Ectodermal cell (in vitro differentiated cells): Measurements from ENCODE around the gene CREG2.

ENCODE experiments used
- H3K27ac ChIP-seq: 2 replicates; pipeline ENCODE4 v1.7.0; 2013; ENCODE audit warnings: mild to moderate bottlenecking, low read depth, low read length; ENCODE audit not compliant: insufficient read depth, poor library complexity, severe bottlenecking
- H3K27me3 ChIP-seq: 2 replicates; pipeline ENCODE4 v1.7.0; 2013; ENCODE audit warnings: mild to moderate bottlenecking, low read length; ENCODE audit not compliant: insufficient read depth, control insufficient read depth, poor library complexity, severe bottlenecking
- H3K36me3 ChIP-seq: one replicate; pipeline ENCODE4 v1.7.0; 2013; ENCODE audit warnings: low read length; ENCODE audit not compliant: control insufficient read depth, insufficient read depth
- H3K4me1 ChIP-seq: one replicate; pipeline ENCODE4 v1.7.0; 2013; ENCODE audit warnings: low read length; ENCODE audit not compliant: control insufficient read depth, insufficient read depth
- H3K4me3 ChIP-seq: 2 replicates; pipeline ENCODE4 v1.7.0; 2013; ENCODE audit warnings: low read depth, low read length, control low read depth; ENCODE audit not compliant: insufficient read depth
- H3K9me3 ChIP-seq: 2 replicates; pipeline ENCODE4 v1.7.0; 2013; ENCODE audit warnings: mild to moderate bottlenecking, low read length, moderate library complexity; ENCODE audit not compliant: control insufficient read depth
- WGBS, 2 experiments: methylation state at CpG; one replicate each; pipeline ENCODE4 v1.1.7; 2013; ENCODE audit warnings: missing lambda C conversion rate in 2 of 2; 5-methylcytosine and 5-hydroxymethylcytosine counted together

Gene CREG2

DNA sequence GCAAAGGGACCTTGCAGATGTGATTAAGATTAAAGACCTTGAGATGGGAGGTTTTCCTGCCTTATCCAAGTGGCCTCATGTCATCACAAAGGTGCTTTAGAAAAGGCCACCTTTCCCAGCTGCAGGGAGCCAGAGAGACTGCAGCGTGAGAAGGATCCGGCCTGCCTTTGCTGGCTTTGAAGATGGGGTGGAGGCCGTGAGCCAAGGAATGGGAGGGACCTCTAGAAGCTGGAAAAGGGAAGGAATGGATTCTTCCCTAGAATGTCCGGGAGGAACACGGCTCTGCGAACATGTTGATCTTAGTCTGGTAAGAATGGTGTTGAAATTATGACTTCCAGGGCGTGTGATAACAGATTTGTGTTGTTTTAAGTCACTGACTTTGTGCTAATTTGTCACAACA is 39.9 kb upstream of the CREG2 start:
- H3K4me3 ChIP-seq, result no peak overlapping the region
- H3K27ac ChIP-seq, result no peak overlapping the region
- H3K4me1 ChIP-seq, result no peaks in the 10 kb centered on the region
- no peaks in the 10 kb centered on the region for H3K27me3 ChIP-seq
- H3K36me3 ChIP-seq, result no peaks in the 10 kb centered on the region
- WGBS, 2 experiments, result 88 to 91% methylated on average over 7 of the region's 7 CpGs
- no peaks in the 10 kb centered on the region for H3K9me3 ChIP-seq

GRCh38 chr2:101426822-101427221 is 39.5 kb upstream of the CREG2 start:
- Histone ChIP-seq H3K27me3 (no peaks in the 10 kb centered on the region), H3K4me1 (no peaks in the 10 kb centered on the region), H3K27ac (no peak overlapping the region), H3K36me3 (no peaks in the 10 kb centered on the region), H3K4me3 (no peak overlapping the region), H3K9me3 (no peaks in the 10 kb centered on the region)
- 93 to 96% methylated on average over 7 of the region's 7 CpGs for WGBS, 2 experiments

GRCh38 chr2:101420623-101421022 is 33.3 kb upstream of the CREG2 start:
- Histone ChIP-seq H3K36me3 (no peaks in the 10 kb centered on the region), H3K27me3 (no peaks in the 10 kb centered on the region), H3K4me1 (no peaks in the 10 kb centered on the region), H3K9me3 (no peaks in the 10 kb centered on the region), H3K4me3 (no peak overlapping the region), H3K27ac (no peak overlapping the region)
- 91 to 93% methylated on average over 4 of the region's 4 CpGs for WGBS, 2 experiments

- Histone ChIP-seq H3K36me3 (no peaks in the 10 kb centered on the region), H3K27ac (no peak overlapping the region), H3K9me3 (no peaks in the 10 kb centered on the region), H3K27me3 (no peaks in the 10 kb centered on the region), H3K4me1 (no peaks in the 10 kb centered on the region), H3K4me3 (no peak overlapping the region)
- WGBS, 2 experiments, result 88 to 90% methylated on average over 10 of the region's 10 CpGs
These were observed 31.9 kb upstream of the CREG2 start for GRCh38 chr2:101419096-101419663.

DNA sequence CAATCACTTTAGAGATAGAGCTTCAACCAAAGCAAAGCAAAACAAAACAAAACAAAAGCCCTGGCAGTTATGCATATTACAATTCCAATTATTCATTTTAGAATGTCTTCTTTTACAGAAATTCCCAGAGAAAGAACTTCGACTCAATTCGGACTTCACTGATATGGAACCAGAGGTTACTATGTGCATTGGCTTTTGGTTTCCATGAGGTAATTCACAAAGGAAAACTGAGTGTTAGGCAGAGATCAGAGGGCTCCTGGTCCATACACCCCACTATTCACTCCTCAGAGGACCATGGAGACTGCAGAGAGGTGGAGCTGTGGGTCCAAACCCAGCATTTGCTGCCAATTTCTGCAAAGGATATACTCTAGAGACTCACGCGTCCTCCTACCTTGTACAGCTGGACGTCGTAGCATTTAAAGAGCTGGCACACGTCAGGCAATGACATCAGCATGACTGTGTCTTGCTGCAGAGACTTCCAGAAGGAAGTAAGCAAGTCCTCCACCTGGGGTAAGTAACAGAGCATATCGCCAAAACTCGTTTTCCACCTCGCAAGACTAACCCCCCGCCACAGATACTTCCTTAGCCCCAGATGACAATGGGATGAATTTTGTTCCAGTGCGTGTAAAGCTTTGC is 31.3 kb upstream of the CREG2 start:
- Histone ChIP-seq H3K36me3 (no peaks in the 10 kb centered on the region), H3K4me1 (no peaks in the 10 kb centered on the region), H3K27ac (no peak overlapping the region), H3K4me3 (no peak overlapping the region), H3K9me3 (no peaks in the 10 kb centered on the region), H3K27me3 (no peaks in the 10 kb centered on the region)
- whole genome bisulfite sequencing, 2 experiments, result 85% methylated on average over 12 of the region's 12 CpGs

- WGBS, 2 experiments, result 91 to 94% methylated on average over 5 of the region's 5 CpGs
- Histone ChIP-seq H3K27me3 (no peaks in the 10 kb centered on the region), H3K27ac (no peak overlapping the region), H3K36me3 (no peaks in the 10 kb centered on the region), H3K9me3 (no peaks in the 10 kb centered on the region), H3K4me3 (no peak overlapping the region), H3K4me1 (no peaks in the 10 kb centered on the region)
These were observed 29.3 kb upstream of the CREG2 start for GRCh38 chr2:101416609-101417008.

DNA sequence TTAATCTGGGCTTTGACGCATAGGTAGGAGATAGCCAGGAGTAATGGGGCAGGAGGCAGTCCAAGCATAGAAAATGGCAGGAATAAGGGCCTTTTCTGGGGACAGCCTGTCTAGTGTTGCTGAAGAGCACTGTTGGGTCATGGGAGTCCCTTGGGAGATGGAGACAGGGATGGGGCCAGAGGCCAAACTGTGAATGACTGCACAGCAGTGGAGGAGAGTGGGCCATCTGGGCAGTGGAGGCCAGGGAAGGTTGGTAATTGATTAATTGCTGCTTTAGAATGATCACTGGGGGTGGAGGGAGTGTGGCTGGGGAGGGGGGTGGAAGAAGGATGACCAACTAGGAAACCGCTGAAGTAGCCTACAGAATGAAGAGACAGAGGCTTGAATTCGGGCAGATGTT is 28.6 kb upstream of the CREG2 start:
- Histone ChIP-seq H3K36me3 (no peaks in the 10 kb centered on the region), H3K9me3 (no peaks in the 10 kb centered on the region), H3K27me3 (no peaks in the 10 kb centered on the region), H3K4me3 (no peak overlapping the region), H3K4me1 (peaks cover 4% of the 10 kb centered on the region), H3K27ac (no peak overlapping the region)
- WGBS, 2 experiments, result 94 to 95% methylated on average over 3 of the region's 3 CpGs

DNA sequence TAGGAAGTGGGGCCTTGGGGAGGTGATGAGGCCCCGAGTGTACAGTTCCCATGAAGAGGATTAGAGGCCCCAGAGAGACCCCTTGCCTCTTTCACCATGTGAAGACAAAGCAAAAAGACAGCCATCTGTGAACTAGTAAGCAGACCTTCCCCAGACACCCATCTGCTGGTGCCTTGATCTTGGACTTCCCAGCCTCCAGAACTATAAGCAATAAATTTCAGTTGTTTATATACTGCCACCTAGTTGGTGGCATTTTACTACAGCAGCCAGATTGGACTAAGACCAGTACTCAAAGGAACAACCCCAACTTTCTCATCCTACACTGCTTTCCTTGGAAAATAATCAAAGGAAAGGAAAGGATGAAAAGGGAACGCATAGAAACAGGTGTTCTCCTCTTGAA is 27.9 kb upstream of the CREG2 start:
- H3K4me3 ChIP-seq, result no peak overlapping the region
- WGBS, 2 experiments, result 88 to 95% methylated on average over 2 of the region's 2 CpGs
- no peaks in the 10 kb centered on the region for H3K36me3 ChIP-seq
- no peaks in the 10 kb centered on the region for H3K9me3 ChIP-seq
- no peak overlapping the region for H3K27ac ChIP-seq
- H3K27me3 ChIP-seq, result no peaks in the 10 kb centered on the region
- H3K4me1 ChIP-seq, result peaks cover 4% of the 10 kb centered on the region

GRCh38 chr2:101412092-101412694 is 24.9 kb upstream of the CREG2 start:
- Histone ChIP-seq H3K27me3 (no peaks in the 10 kb centered on the region), H3K4me1 (peaks cover 4% of the 10 kb centered on the region), H3K36me3 (no peaks in the 10 kb centered on the region), H3K27ac (no peak overlapping the region), H3K4me3 (no peak overlapping the region), H3K9me3 (no peaks in the 10 kb centered on the region)
- WGBS, 2 experiments, result 92 to 94% methylated on average over 9 of the region's 9 CpGs

DNA sequence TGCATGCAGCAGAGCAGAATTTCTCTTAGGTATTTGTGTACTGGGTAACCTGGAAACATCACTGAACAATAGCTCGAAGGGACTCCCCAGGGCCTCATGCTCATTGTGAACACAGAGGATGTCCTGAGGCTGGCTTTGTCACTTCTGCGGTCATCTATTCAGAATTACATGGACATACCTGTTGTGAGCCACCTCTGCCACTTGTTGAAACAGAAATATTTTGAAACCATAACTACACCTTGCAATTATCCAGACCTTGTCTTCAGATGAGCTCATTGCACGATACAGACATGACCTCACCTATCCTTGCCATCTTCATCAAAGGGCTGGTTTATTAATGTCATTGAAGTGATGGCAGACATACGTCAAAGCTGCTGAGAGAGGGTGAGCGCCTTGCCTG is 23.4 kb upstream of the CREG2 start:
- H3K4me1 ChIP-seq, result peaks cover 4% of the 10 kb centered on the region
- H3K4me3 ChIP-seq, result no peak overlapping the region
- WGBS, 2 experiments, result 90 to 92% methylated on average over 5 of the region's 5 CpGs
- no peaks in the 10 kb centered on the region for H3K9me3 ChIP-seq
- H3K27ac ChIP-seq, result no peak overlapping the region
- no peaks in the 10 kb centered on the region for H3K36me3 ChIP-seq
- H3K27me3 ChIP-seq, result no peaks in the 10 kb centered on the region
